ENCODE measurements around the gene OPN1MW.
"Not testable (repeated sequence)": the region's sequence is repeated elsewhere in the genome, so short reads cannot be mapped to it uniquely, and the experiment has no call there.

DNA sequence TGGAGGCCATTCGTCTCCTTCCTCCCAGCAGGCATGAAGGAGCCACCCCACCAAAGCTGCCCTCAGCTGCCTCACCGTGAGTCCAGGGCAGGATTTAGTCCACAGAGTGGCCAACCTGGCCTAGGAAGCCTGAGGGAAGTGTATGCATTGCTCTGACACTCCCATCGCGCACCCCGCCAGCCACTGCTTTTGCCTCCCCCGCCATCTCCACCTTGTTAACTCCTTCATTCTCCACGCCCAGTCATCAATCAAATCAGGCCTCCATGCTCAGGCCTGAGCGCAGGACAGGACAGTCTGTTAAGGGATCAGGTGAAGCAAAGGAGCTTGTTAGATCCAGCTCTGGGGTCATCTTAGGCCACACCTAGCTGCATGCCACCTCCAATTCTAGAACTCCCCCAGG, 10.4 kb downstream of the OPN1MW start:
- TF ChIP-seq, protein P1, sequence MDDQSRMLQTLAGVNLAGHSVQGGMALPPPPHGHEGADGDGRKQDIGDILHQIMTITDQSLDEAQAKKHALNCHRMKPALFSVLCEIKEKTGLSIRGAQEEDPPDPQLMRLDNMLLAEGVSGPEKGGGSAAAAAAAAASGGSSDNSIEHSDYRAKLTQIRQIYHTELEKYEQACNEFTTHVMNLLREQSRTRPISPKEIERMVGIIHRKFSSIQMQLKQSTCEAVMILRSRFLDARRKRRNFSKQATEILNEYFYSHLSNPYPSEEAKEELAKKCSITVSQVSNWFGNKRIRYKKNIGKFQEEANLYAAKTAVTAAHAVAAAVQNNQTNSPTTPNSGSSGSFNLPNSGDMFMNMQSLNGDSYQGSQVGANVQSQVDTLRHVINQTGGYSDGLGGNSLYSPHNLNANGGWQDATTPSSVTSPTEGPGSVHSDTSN (CRISPR knock-in tag; IDR thresholded peaks at IDR 0.05; ENCODE audit: borderline replicate concordance): not testable (repeated sequence)
- TF ChIP-seq FLYWCH1, CBFB (CRISPR knock-in tag; IDR thresholded peaks at IDR 0.05): not testable (repeated sequence)
- TF ChIP-seq, protein P2, sequence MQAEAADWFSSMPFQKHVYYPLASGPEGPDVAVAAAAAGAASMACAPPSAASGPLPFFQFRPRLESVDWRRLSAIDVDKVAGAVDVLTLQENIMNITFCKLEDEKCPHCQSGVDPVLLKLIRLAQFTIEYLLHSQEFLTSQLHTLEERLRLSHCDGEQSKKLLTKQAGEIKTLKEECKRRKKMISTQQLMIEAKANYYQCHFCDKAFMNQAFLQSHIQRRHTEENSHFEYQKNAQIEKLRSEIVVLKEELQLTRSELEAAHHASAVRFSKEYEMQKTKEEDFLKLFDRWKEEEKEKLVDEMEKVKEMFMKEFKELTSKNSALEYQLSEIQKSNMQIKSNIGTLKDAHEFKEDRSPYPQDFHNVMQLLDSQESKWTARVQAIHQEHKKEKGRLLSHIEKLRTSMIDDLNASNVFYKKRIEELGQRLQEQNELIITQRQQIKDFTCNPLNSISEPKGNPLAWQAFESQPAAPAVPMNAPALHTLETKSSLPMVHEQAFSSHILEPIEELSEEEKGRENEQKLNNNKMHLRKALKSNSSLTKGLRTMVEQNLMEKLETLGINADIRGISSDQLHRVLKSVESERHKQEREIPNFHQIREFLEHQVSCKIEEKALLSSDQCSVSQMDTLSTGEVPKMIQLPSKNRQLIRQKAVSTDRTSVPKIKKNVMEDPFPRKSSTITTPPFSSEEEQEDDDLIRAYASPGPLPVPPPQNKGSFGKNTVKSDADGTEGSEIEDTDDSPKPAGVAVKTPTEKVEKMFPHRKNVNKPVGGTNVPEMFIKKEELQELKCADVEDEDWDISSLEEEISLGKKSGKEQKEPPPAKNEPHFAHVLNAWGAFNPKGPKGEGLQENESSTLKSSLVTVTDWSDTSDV (CRISPR knock-in tag; IDR thresholded peaks at IDR 0.05): not testable (repeated sequence)

All from HepG2 (cell line).